SK-N-SH treated with all-trans-retinoic acid at 6 μM for 48 hours (cell line): ENCODE results near the gene TCAF1.

Experiments used
- ATAC-seq: fragments of 200-7000 bp; cut with Tn5 transposase; 3 replicates; pipeline ENCODE4 v1.9.1; 2020; ENCODE audit warnings: mild to moderate bottlenecking, moderate library complexity
- ARNTL ChIP-seq: fragments of 450-650 bp; formaldehyde crosslinking; IDR thresholded peaks from 2 replicates; pipeline ENCODE4 v1.5.0; 2020; ENCODE audit warnings: low read depth, mild to moderate bottlenecking, moderate library complexity, borderline replicate concordance
- BACH2 ChIP-seq: fragments of 250-450 bp; sonication (Bioruptor Pico); IDR thresholded peaks from 2 replicates; pipeline ENCODE4 v1.9.0; 2021; ENCODE audit warnings: mild to moderate bottlenecking, borderline replicate concordance
- CSDC2 ChIP-seq: fragments of 250-450 bp; sonication (Bioruptor Pico); IDR thresholded peaks from 2 replicates; pipeline ENCODE4 v1.5.0; 2020; ENCODE audit warnings: mild to moderate bottlenecking, moderate library complexity
- ESRRG ChIP-seq: fragments of 250-450 bp; sonication (Bioruptor Pico); IDR thresholded peaks from 2 replicates; pipeline ENCODE4 v1.6.1; 2021; ENCODE audit warnings: mild to moderate bottlenecking
- ISL1 ChIP-seq: fragments of 250-450 bp; sonication (Bioruptor Pico); IDR thresholded peaks from 2 replicates; pipeline ENCODE4 v2.1.2; 2022; ENCODE audit warnings: mild to moderate bottlenecking, moderate library complexity
- OSR1 ChIP-seq: fragments of 250-450 bp; sonication (Bioruptor Pico); IDR thresholded peaks from 2 replicates; pipeline ENCODE4 v1.8.0; 2022; ENCODE audit warnings: moderate library complexity, mild to moderate bottlenecking, inconsistent platforms
- PPARA ChIP-seq: fragments of 250-450 bp; sonication (Bioruptor Pico); IDR thresholded peaks from 2 replicates; pipeline ENCODE4 v1.5.0; 2020; ENCODE audit warnings: mild to moderate bottlenecking, borderline replicate concordance
- RARB ChIP-seq: fragments of 250-450 bp; sonication (Bioruptor Pico); IDR thresholded peaks from 2 replicates; pipeline ENCODE4 v1.8.0; 2021; ENCODE audit warnings: mild to moderate bottlenecking, moderate library complexity
- SNAI2 ChIP-seq: fragments of 250-450 bp; sonication (Bioruptor Pico); IDR thresholded peaks from 2 replicates; pipeline ENCODE4 v1.5.0; 2020; ENCODE audit warnings: mild to moderate bottlenecking, moderate library complexity
- TCF4 ChIP-seq: fragments of 250-450 bp; sonication (Bioruptor Pico); IDR thresholded peaks from 2 replicates; pipeline ENCODE4 v1.8.0; 2021; ENCODE audit warnings: mild to moderate bottlenecking, moderate library complexity, borderline replicate concordance
- TOX ChIP-seq: fragments of 250-450 bp; sonication (Bioruptor Pico); IDR thresholded peaks from 2 replicates; pipeline ENCODE4 v1.8.0; 2021; ENCODE audit warnings: mild to moderate bottlenecking, moderate library complexity, borderline replicate concordance
- ZFP3 ChIP-seq: fragments of 250-450 bp; sonication (Bioruptor Pico); IDR thresholded peaks from 2 replicates; pipeline ENCODE4 v1.5.0; 2020; ENCODE audit warnings: mild to moderate bottlenecking, moderate library complexity
- ZFP30 ChIP-seq: fragments of 450-650 bp; formaldehyde crosslinking; IDR thresholded peaks from 2 replicates; pipeline ENCODE4 v1.5.0; 2022; ENCODE audit warnings: mild to moderate bottlenecking, moderate library complexity
- ZNF565 ChIP-seq: fragments of 450-650 bp; formaldehyde crosslinking; conservative IDR thresholded peaks from 2 replicates; pipeline ENCODE4 v1.5.0; 2020; ENCODE audit warnings: low read depth, mild to moderate bottlenecking, moderate library complexity
- ZNF70 ChIP-seq: fragments of 450-650 bp; formaldehyde crosslinking; IDR thresholded peaks from 2 replicates; pipeline ENCODE4 v1.5.0; 2020; ENCODE audit warnings: mild to moderate bottlenecking, moderate library complexity
- TF ChIP-seq, protein P1 (sequence below): fragments of 250-450 bp; sonication (Bioruptor Pico); IDR thresholded peaks from 2 replicates; pipeline ENCODE4 v1.8.0; 2021; ENCODE audit warnings: low read depth, mild to moderate bottlenecking, moderate library complexity, borderline replicate concordance
- TF ChIP-seq, protein P2 (sequence below): fragments of 250-450 bp; sonication (Bioruptor Pico); IDR thresholded peaks from 2 replicates; pipeline ENCODE4 v1.5.1; 2021; ENCODE audit warnings: mild to moderate bottlenecking, moderate library complexity
- TF ChIP-seq, protein P3 (sequence below): fragments of 250-450 bp; sonication (Bioruptor Pico); IDR thresholded peaks from 2 replicates; pipeline ENCODE4 v1.8.0; 2020; ENCODE audit warnings: mild to moderate bottlenecking, moderate library complexity, borderline replicate concordance
- TF ChIP-seq, protein P4 (sequence below): fragments of 250-450 bp; sonication (Bioruptor Pico); IDR thresholded peaks from 2 replicates; pipeline ENCODE4 v1.5.0; 2020; ENCODE audit warnings: mild to moderate bottlenecking, moderate library complexity

The TCAF1 gene

DNA sequence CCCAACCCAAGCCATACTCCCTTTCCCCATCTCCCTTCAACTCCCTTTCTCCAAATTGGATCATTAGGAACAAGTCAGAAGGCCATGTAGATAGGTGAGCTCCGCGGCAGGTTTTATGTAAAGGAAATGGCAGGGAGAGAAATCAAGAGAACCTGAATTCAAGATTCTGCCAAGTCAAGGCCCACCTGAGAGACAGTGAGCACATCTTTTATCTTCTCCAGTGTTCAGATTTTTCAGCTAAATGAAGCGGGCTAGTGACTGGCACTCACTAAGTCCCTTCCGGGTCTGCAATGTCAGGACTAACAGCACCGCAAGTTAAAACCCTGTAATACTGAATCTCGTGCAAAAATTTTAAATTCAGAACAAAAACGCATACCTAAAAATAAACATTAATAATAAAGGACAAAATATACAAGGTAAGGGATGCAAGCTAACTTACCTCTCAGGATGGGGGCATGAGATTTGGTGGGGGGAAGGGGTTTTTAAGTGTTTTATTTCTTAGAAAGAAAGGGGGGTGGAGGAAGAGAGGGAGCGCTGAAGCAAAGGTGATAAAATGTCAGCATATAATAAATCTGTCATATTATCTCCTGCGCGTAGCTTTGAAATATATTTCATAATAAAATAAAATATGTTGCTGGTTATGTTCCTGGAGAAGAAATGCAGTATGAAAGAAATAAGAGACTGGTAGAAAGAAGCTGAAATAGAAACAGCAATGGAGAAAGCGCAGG lies 17.6 kb downstream of the TCAF1 start:
- no peak for TF ChIP-seq PPARA (CRISPR knock-in tag)
- no peak for TF ChIP-seq ZFP30 (CRISPR knock-in tag)
- TF ChIP-seq, protein P1, sequence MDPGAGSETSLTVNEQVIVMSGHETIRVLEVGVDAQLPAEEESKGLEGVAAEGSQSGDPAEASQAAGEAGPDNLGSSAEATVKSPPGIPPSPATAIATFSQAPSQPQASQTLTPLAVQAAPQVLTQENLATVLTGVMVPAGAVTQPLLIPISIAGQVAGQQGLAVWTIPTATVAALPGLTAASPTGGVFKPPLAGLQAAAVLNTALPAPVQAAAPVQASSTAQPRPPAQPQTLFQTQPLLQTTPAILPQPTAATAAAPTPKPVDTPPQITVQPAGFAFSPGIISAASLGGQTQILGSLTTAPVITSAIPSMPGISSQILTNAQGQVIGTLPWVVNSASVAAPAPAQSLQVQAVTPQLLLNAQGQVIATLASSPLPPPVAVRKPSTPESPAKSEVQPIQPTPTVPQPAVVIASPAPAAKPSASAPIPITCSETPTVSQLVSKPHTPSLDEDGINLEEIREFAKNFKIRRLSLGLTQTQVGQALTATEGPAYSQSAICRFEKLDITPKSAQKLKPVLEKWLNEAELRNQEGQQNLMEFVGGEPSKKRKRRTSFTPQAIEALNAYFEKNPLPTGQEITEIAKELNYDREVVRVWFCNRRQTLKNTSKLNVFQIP (CRISPR knock-in tag), result no peak
- TF ChIP-seq ZNF565 (CRISPR knock-in tag), result no peak
- TF ChIP-seq TCF4 (CRISPR knock-in tag), result no peak
- no peak for TF ChIP-seq TOX (CRISPR knock-in tag)
- TF ChIP-seq OSR1 (CRISPR knock-in tag), result no peak
- no peak for TF ChIP-seq ESRRG (CRISPR knock-in tag)
- TF ChIP-seq CSDC2 (CRISPR knock-in tag), result no peak
- no peak for TF ChIP-seq ZFP3 (CRISPR knock-in tag)
- TF ChIP-seq, protein P2, sequence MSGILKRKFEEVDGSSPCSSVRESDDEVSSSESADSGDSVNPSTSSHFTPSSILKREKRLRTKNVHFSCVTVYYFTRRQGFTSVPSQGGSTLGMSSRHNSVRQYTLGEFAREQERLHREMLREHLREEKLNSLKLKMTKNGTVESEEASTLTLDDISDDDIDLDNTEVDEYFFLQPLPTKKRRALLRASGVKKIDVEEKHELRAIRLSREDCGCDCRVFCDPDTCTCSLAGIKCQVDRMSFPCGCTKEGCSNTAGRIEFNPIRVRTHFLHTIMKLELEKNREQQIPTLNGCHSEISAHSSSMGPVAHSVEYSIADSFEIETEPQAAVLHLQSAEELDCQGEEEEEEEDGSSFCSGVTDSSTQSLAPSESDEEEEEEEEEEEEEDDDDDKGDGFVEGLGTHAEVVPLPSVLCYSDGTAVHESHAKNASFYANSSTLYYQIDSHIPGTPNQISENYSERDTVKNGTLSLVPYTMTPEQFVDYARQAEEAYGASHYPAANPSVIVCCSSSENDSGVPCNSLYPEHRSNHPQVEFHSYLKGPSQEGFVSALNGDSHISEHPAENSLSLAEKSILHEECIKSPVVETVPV (CRISPR knock-in tag), result no peak
- no peak for TF ChIP-seq BACH2 (CRISPR knock-in tag)
- TF ChIP-seq ISL1 (CRISPR knock-in tag), result no peak
- no peak for ATAC-seq

DNA sequence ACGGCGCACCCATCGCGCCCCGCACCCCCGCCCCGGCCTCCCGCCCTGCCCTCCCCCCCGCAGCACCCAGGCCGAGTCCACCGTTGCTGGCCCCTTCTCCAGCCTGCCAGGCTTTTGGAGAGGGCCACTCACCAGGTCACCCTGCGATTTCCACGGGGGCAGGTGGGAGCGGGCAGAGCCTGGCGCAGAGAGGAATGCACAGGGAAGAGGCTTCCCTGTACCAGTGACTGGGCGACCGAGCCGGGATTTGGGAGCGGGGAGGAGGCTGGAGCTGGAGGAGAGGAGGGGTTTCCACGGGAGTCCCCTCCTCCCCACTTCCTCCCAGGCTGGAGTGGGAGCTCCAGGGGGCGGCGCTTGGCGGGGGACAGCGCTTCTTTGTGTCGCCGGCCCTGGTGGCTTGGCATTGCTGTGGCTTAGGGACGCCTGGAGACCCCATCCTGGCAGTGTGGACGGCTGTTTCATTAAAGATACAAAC lies 19.3 kb downstream of the TCAF1 start:
- ATAC-seq, result peak; percentile 82
- TF ChIP-seq, protein P3, sequence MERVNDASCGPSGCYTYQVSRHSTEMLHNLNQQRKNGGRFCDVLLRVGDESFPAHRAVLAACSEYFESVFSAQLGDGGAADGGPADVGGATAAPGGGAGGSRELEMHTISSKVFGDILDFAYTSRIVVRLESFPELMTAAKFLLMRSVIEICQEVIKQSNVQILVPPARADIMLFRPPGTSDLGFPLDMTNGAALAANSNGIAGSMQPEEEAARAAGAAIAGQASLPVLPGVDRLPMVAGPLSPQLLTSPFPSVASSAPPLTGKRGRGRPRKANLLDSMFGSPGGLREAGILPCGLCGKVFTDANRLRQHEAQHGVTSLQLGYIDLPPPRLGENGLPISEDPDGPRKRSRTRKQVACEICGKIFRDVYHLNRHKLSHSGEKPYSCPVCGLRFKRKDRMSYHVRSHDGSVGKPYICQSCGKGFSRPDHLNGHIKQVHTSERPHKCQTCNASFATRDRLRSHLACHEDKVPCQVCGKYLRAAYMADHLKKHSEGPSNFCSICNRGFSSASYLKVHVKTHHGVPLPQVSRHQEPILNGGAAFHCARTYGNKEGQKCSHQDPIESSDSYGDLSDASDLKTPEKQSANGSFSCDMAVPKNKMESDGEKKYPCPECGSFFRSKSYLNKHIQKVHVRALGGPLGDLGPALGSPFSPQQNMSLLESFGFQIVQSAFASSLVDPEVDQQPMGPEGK, result peak; percentile 28; the same call in 1 of the 2 replicates
- TF ChIP-seq ZNF565 (CRISPR knock-in tag), result 0 out of 2 replicates have a peak, but pooled peaks have one; percentile 19
- no peak for TF ChIP-seq ZFP3 (CRISPR knock-in tag)

DNA sequence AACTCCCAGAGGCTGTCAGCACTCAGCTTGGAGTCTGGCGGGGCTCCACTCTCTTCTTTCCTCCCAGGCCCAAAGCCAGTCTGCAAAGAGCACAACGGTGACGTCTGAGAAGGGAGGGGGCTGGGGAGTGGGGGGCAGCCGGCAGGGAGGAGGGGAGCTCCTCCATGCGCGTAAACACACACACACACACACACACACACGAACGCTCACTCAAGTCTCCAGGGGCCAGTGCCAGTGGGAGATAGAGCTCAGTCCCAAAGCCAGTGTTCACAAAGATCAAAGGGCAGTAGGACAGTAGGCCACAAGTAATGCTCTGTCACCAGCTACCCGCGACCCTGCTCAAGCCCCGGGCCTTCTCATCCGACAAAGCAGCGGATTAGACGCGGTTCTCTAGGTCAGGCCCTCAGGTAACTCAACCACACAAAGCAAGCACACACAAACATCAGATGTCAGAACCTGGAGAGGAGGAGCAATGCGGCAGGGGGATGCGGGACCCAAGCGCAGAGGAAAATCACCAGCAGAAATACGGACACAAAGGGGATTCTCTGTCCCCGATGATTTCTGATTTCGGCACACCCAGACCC lies 19.9 kb downstream of the TCAF1 start:
- TF ChIP-seq BACH2 (CRISPR knock-in tag), result no peak
- TF ChIP-seq, protein P1 (CRISPR knock-in tag), result no peak
- TF ChIP-seq SNAI2 (CRISPR knock-in tag), result no peak
- no peak for TF ChIP-seq ZNF70 (CRISPR knock-in tag)
- ATAC-seq, result peak; percentile 34

DNA sequence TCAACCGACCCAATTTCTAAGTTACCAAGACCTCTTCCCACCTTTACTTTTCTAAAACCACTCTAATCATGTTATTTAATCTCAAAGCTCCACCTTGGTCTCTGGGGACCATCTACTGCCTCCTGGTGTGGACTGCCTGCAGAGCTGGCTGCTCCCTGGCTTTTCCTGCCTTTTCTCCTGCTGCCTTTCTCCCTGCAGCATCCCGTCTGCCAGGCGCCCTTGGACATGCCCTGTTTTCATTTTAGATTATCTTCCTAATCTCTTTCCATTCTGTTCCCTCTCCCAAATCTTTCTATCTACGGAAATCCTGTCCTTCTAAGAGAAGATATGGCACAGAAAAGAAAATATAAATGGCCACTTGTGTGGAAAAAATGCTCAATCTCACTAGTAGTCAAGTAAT lies 23.1 kb downstream of the TCAF1 start:
- no peak for ATAC-seq
- TF ChIP-seq RARB (CRISPR knock-in tag) (no peak), ARNTL (CRISPR knock-in tag) (no peak), CSDC2 (CRISPR knock-in tag) (no peak), TCF4 (CRISPR knock-in tag) (peak; percentile 79), ZFP3 (CRISPR knock-in tag) (no peak)
- TF ChIP-seq, protein P4, sequence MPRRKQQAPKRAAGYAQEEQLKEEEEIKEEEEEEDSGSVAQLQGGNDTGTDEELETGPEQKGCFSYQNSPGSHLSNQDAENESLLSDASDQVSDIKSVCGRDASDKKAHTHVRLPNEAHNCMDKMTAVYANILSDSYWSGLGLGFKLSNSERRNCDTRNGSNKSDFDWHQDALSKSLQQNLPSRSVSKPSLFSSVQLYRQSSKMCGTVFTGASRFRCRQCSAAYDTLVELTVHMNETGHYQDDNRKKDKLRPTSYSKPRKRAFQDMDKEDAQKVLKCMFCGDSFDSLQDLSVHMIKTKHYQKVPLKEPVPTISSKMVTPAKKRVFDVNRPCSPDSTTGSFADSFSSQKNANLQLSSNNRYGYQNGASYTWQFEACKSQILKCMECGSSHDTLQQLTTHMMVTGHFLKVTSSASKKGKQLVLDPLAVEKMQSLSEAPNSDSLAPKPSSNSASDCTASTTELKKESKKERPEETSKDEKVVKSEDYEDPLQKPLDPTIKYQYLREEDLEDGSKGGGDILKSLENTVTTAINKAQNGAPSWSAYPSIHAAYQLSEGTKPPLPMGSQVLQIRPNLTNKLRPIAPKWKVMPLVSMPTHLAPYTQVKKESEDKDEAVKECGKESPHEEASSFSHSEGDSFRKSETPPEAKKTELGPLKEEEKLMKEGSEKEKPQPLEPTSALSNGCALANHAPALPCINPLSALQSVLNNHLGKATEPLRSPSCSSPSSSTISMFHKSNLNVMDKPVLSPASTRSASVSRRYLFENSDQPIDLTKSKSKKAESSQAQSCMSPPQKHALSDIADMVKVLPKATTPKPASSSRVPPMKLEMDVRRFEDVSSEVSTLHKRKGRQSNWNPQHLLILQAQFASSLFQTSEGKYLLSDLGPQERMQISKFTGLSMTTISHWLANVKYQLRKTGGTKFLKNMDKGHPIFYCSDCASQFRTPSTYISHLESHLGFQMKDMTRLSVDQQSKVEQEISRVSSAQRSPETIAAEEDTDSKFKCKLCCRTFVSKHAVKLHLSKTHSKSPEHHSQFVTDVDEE (CRISPR knock-in tag), result no peak
- TF ChIP-seq, protein P3, result no peak
- TF ChIP-seq, all 23 proteins: peak for 1
